Heart right ventricle (tissue), 16 donors: Measurements from ENCODE around the gene NUP98. TPM values are rescaled to one million over a fixed set of nuclear protein-coding genes. Genes with fewer than 3 reads are reported as not detected.

ENCODE experiments used
- ATAC-seq, 8 donors: fragments of 200-7000 bp; cut with Tn5 transposase; one replicate each; pipeline ENCODE4 v1.9.1; 2020; ENCODE audit warnings: mild to moderate bottlenecking in 8 of 8, moderate library complexity in 8 of 8, moderate number of reproducible peaks in 1 of 8
- DNase-seq, 2 donors: peaks; one replicate each; pipeline ENCODE4 v3.0.0-alpha.2; 2020
- H3K27ac ChIP-seq, 10 donors: fragments of 200-600 bp; sonication (generic) in 2 of 10; one replicate each; pipeline versions ENCODE4 v1.5.0 to v1.8.0; 2020 to 2022; ENCODE audit warnings: mild to moderate bottlenecking in 3 of 10
- H3K27me3 ChIP-seq, 7 donors: fragments of 200-600 bp; one replicate each; pipeline ENCODE4 v1.8.0; 2021 to 2022; ENCODE audit warnings: mild to moderate bottlenecking in 2 of 7
- H3K36me3 ChIP-seq, 9 donors: fragments of 200-600 bp; sonication (generic) in 1 of 9; one replicate each; pipeline versions ENCODE4 v1.5.0 to v1.8.0; 2020 to 2022; ENCODE audit warnings: mild to moderate bottlenecking in 2 of 9
- H3K4me1 ChIP-seq, 9 donors: fragments of 200-600 bp; sonication (generic) in 1 of 9; one replicate each; pipeline versions ENCODE4 v1.5.0 to v1.8.0; 2020 to 2022; ENCODE audit warnings: mild to moderate bottlenecking in 4 of 9
- H3K4me3 ChIP-seq, 10 donors: fragments of 200-600 bp; sonication (generic) in 2 of 10; one replicate each; pipeline versions ENCODE4 v1.5.0 to v1.8.0; 2020 to 2022; ENCODE audit warnings: mild to moderate bottlenecking in 7 of 10, moderate library complexity in 2 of 10
- H3K9me3 ChIP-seq, 11 donors: fragments of 200-600 bp in 10 of 11; sonication (generic) in 2 of 11; one replicate each; pipeline versions ENCODE4 v1.5.0 to v1.8.0; 2013 to 2022; ENCODE audit warnings: mild to moderate bottlenecking in 2 of 11, control low read depth in 1 of 11, moderate library complexity in 1 of 11
- WGBS, 2 donors: extraction: QIAGEN DNeasy Blood & Tissue Kit; methylation state at CpG; one replicate each; pipeline ENCODE4 v1.1.7; 2013; ENCODE audit warnings: inconsistent platforms in 1 of 2; 5-methylcytosine and 5-hydroxymethylcytosine counted together
- intact Hi-C, 10 donors: fragments of 100-400 bp; cut with DNase I; formaldehyde crosslinking; loops; one replicate each; pipeline versions ENCODE4 v1.11.1 to v1.14.2; 2022
- polyA plus RNA-seq, 2 donors: library from polyadenylated mRNA; stranded (reverse); fragments of 200-250 nt; gene quantifications; one replicate each; pipeline ENCODE4 v1.2.3, GENCODE V29; 2013
- total RNA-seq, 10 donors: library from RNA; stranded (reverse); fragmentation: NEBNext Ultra II Directional in 3 of 10; extraction: Animal tissue kit (Norgen Biotek cat#: 25700) in 3 of 10; gene quantifications; one replicate each; pipeline versions ENCODE4 v1.2.1 to v1.2.4, GENCODE V29; 2021 to 2023
- TF ChIP-seq, protein P1 (sequence below), 9 donors: fragments of 200-600 bp; sonication (generic) in 2 of 9; IDR thresholded peaks; one replicate each; pipeline versions ENCODE4 v1.5.0 to v1.8.0; 2021 to 2022; ENCODE audit warnings: antibody characterized with exemption in 9 of 9, mild to moderate bottlenecking in 5 of 9, moderate library complexity in 1 of 9
- donor health status: Arrhythmogenic right ventricular cardiomyopathy.
- donor health status: ischemic (EF 13 %, LVEDD 7.1; RV severe dilation, severe dysfunction).
- donor health status: healthy with polysubstance abuse.
- donor health status: DM: no; HTN: yes; CAD: no.
- donor health status: DM: no; HTN: no; CAD: no.
- donor health status: ischemic (EF 25% LVEDD 6.9; RV normal size, moderate dysfunction).
- donor health status: ischemic (EF 25% LVEDD 5.7; RV mildly dilated, moderate dysfunction).
- donor health status: healthy.
- donor health status: DM: yes; HTN: yes; CAD: no.
- donor health status: Ischemic cardiomyopathy.
- donor health status: ischemic (EF 35%, LVEDD 5.7; RV mildly dilated, moderate dysfunction).
- donor health status: nonischemic (EF 11% LVEDD 7.7; RV severe dilation, severe dysfunction).
- donor health status: DM: yes; HTN: yes; CAD: no.
- donor health status: PGD.
- donor health status: ischemic (EF 29% LVEDD 5.4; RV normal size, mild dysfunction).
- donor health status: nonischemic (EF 23%, LVEDD 6.1; RV moderate dilation, normal function).

NUP98 gene
- total and polyA plus RNA-seq, 12 donors: 11.1 to 65.5 (median 46.0) TPM

DNA sequence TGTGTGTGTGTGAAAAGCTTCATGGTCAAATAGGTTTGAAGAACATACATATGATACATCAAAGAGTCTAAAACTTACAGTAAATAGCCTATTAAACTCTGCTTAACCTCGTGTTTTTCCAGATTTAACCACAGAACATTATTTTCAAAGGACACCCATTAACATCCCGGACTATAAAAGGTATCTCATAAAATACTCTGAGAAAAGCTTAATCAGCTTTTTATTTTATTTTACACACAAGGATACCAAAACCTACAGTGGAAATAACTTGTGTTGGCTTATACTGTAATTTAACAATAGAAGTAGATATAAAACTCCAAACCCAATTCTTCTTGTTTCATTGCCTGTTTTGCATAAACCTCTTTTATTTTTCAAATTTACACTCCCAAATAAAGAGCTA lies 76.4 kb downstream of the NUP98 start:
- Histone ChIP-seq H3K36me3 (peaks cover 0 to 100% (median 82%) of the 10 kb centered on the region in 9 donors), H3K27ac (no peak overlapping the region), H3K4me1 (peaks cover 0 to 4% (median 0%) of the 10 kb centered on the region in 9 donors), H3K27me3 (no peaks in the 10 kb centered on the region), H3K9me3 (peaks cover 0 to 9% (median 0%) of the 10 kb centered on the region in 11 donors), H3K4me3 (no peak overlapping the region)
- DNase-seq: no peak
- intact Hi-C loops: no loop called here
- 92 to 94% methylated on average over 2 of the region's 2 CpGs for WGBS, 2 donors
- TF ChIP-seq, protein P1, sequence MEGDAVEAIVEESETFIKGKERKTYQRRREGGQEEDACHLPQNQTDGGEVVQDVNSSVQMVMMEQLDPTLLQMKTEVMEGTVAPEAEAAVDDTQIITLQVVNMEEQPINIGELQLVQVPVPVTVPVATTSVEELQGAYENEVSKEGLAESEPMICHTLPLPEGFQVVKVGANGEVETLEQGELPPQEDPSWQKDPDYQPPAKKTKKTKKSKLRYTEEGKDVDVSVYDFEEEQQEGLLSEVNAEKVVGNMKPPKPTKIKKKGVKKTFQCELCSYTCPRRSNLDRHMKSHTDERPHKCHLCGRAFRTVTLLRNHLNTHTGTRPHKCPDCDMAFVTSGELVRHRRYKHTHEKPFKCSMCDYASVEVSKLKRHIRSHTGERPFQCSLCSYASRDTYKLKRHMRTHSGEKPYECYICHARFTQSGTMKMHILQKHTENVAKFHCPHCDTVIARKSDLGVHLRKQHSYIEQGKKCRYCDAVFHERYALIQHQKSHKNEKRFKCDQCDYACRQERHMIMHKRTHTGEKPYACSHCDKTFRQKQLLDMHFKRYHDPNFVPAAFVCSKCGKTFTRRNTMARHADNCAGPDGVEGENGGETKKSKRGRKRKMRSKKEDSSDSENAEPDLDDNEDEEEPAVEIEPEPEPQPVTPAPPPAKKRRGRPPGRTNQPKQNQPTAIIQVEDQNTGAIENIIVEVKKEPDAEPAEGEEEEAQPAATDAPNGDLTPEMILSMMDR (IDR thresholded peaks at IDR 0.05): no peak
- ATAC-seq: no peak

DNA sequence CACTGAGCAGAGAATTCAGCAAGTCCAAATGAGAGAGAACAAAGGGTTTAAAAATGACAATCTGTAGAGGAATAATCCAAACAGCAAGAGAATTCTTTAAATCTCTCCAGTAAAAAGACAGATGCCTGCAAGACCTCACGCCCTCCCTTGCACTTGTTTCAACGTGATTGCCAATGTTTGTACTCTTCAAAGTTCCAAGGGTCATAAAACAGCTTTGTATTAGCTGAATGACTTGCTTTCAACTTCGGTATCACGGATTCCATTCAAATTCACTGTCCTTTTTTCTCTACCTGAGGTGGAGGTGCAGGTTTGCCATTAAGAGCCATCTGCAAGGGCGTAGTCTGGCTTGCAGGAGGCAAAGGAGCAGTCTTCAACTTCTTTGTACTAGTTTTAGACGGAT lies 85.1 kb downstream of the NUP98 start:
- intact Hi-C loops: no loop called here
- Histone ChIP-seq H3K27ac (no peak overlapping the region), H3K9me3 (no peaks in the 10 kb centered on the region), H3K27me3 (no peaks in the 10 kb centered on the region), H3K4me3 (no peak overlapping the region), H3K4me1 (no peaks in the 10 kb centered on the region), H3K36me3 (peaks cover 0 to 99% (median 45%) of the 10 kb centered on the region in 9 donors)
- ATAC-seq: no peak
- WGBS, 2 donors: 92 to 93% methylated on average over 6 of the region's 6 CpGs
- DNase-seq: no peak
- TF ChIP-seq, protein P1 (IDR thresholded peaks at IDR 0.05): no peak

DNA sequence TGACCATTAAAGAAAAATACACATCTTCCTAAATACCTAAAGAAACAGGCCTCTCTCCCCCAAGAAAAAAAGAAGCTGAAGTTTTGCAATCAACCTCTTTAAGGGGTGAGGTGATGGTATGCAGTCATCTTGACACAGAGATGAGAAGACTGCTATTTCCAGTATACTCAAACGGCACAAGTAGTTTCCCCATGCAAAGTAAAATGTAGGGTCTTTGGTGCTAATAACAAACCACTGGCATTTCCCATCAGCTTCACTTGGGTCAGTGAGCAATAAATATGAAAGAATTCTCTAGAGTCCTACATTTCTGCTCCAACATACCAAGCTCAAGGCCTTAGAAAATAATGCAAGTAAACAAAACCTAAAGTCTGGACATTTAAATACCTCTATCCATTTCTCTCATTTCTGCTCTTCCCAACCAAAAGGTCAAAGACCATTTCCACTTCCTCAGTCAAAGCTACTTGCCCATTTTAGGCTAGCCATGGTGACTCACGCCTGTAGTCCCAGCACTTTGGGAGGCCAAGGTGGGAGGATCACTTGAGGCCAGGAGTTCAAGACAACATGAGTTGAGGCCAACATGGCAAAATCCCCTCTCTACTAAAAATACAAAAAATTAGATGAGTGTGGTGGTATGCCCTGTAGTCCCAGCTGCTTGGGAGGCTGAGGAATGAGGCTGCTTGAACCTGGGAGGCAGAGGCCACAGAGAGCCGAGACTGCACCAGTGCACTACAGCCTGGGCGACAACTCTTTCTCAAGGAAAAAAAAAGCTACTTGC lies 86.7 kb downstream of the NUP98 start:
- no peaks in the 10 kb centered on the region for H3K27me3 ChIP-seq
- no peaks in the 10 kb centered on the region for H3K9me3 ChIP-seq
- WGBS, 2 donors: 84 to 89% methylated on average over 4 of the region's 4 CpGs
- H3K4me1 ChIP-seq: no peaks in the 10 kb centered on the region
- intact Hi-C loops: no loop called here
- no peak for DNase-seq
- TF ChIP-seq, protein P1 (IDR thresholded peaks at IDR 0.05): no peak
- H3K4me3 ChIP-seq: no peak overlapping the region
- ATAC-seq: no peak
- H3K36me3 ChIP-seq: peaks cover 0 to 99% (median 36%) of the 10 kb centered on the region in 9 donors
- H3K27ac ChIP-seq: no peak overlapping the region

DNA sequence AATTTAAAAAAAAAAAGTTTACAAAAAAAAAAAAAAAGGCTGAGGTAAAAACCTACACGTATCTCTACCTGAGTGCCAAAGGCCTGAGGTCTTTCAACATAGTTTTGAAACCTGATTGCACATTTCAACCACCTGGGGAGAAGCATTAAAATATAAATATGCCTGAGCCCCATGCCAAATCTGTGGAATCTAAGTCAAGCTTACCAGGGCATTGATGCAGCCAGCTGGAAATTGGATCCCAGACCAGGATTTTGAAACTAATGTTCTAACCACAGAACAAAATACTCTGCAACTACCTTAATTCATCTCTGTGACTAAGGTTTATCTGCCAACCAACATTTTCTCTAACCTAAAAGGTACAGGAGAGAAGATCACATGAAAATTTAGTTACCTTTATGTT lies 87.4 kb downstream of the NUP98 start:
- TF ChIP-seq, protein P1 (IDR thresholded peaks at IDR 0.05): no peak
- 91 to 92% methylated on average over 1 of the region's 1 CpG for WGBS, 2 donors
- peaks cover 0 to 99% (median 43%) of the 10 kb centered on the region in 9 donors for H3K36me3 ChIP-seq
- H3K4me3 ChIP-seq: no peak overlapping the region
- ATAC-seq (no peak), DNase-seq (no peak)
- intact Hi-C loops: no loop called here
- H3K9me3 ChIP-seq: no peaks in the 10 kb centered on the region
- no peak overlapping the region for H3K27ac ChIP-seq
- H3K4me1 ChIP-seq: no peaks in the 10 kb centered on the region
- H3K27me3 ChIP-seq: no peaks in the 10 kb centered on the region
